CD8-positive, alpha-beta memory T cell (primary cell): Measurements from ENCODE around the gene TMEM89. TPM values are rescaled to one million over a fixed set of nuclear protein-coding genes. Genes with fewer than 3 reads are reported as not detected.

ENCODE experiments used
- CTCF ChIA-PET: fragments of 350-600 bp; sonication (Branson Sonifier 250); formaldehyde crosslinking; loops from one replicate; lab custom pipeline; 2021; ENCODE audit warnings: antibody characterized with exemption; lab: Charles Lee
- POLR2A ChIA-PET: fragments of 350-600 bp; sonication (Branson Sonifier 250); formaldehyde crosslinking; loops from one replicate; lab custom pipeline; 2021; ENCODE audit warnings: antibody characterized with exemption; lab: Charles Lee
- DNase-seq, 5 donors: peaks; one replicate each; pipeline versions ENCODE4 v3.0.0 to v3.0.0-alpha.2; 2020 to 2022; ENCODE audit warnings: mixed read lengths in 1 of 5
- H3K27ac ChIP-seq: one replicate; pipeline ENCODE4 v1.7.0; 2013; ENCODE audit warnings: low read depth, mild to moderate bottlenecking, low read length, moderate library complexity
- H3K27me3 ChIP-seq: 2 replicates; pipeline ENCODE4 v1.7.0; 2013; ENCODE audit warnings: low read length, mild to moderate bottlenecking; ENCODE audit not compliant: insufficient read depth, poor library complexity, severe bottlenecking
- H3K36me3 ChIP-seq: 2 replicates; pipeline ENCODE4 v1.7.0; 2013; ENCODE audit warnings: mild to moderate bottlenecking, low read length, moderate library complexity; ENCODE audit not compliant: insufficient read depth
- H3K4me1 ChIP-seq: 2 replicates; pipeline ENCODE4 v1.7.0; 2013; ENCODE audit warnings: mild to moderate bottlenecking, low read length, moderate library complexity; ENCODE audit not compliant: insufficient read depth
- H3K4me3 ChIP-seq: 2 replicates; pipeline ENCODE4 v1.7.0; 2013; ENCODE audit warnings: mild to moderate bottlenecking, low read length
- H3K9me3 ChIP-seq: 2 replicates; pipeline ENCODE4 v1.7.0; 2013; ENCODE audit warnings: mild to moderate bottlenecking, low read length
- H3K27ac Mint-ChIP-seq, 8 donors: one replicate each; pipeline ENCODE4 v1.8.0; 2020 to 2021; ENCODE audit warnings: mixed read lengths in 8 of 8, mild to moderate bottlenecking in 6 of 8, inconsistent platforms in 3 of 8, moderate library complexity in 3 of 8
- H3K27me3 Mint-ChIP-seq, 2 donors: one replicate each; pipeline ENCODE4 v1.8.0; 2020 to 2021; ENCODE audit warnings: mixed read lengths in 2 of 2, mild to moderate bottlenecking in 1 of 2, moderate library complexity in 1 of 2
- H3K36me3 Mint-ChIP-seq, 3 donors: one replicate each; pipeline ENCODE4 v1.8.0; 2020 to 2021; ENCODE audit warnings: mixed read lengths in 3 of 3, inconsistent platforms in 1 of 3, mild to moderate bottlenecking in 1 of 3
- H3K4me1 Mint-ChIP-seq, 3 donors: one replicate each; pipeline ENCODE4 v1.8.0; 2020 to 2021; ENCODE audit warnings: mixed read lengths in 3 of 3, inconsistent platforms in 1 of 3, mild to moderate bottlenecking in 1 of 3
- H3K4me3 Mint-ChIP-seq, 7 donors: one replicate each; pipeline ENCODE4 v1.8.0; 2020 to 2021; ENCODE audit warnings: mixed read lengths in 7 of 7, mild to moderate bottlenecking in 6 of 7, moderate library complexity in 4 of 7, inconsistent platforms in 2 of 7
- H3K9me3 Mint-ChIP-seq, 5 donors: one replicate each; pipeline ENCODE4 v1.8.0; 2020 to 2022; ENCODE audit warnings: mixed read lengths in 5 of 5, mild to moderate bottlenecking in 3 of 5, moderate library complexity in 2 of 5, inconsistent platforms in 1 of 5
- polyA plus RNA-seq: library from polyadenylated mRNA; unstranded; fragments of 300-500 nt; fragmentation: Illumina TruSeq; gene quantifications from one replicate; pipeline ENCODE4 v1.2.3, GENCODE V29; 2021
- total RNA-seq, 2 experiments: library from RNA; stranded (reverse); gene quantifications; one replicate each; pipeline ENCODE4 v1.2.3, GENCODE V29; 2021

Gene TMEM89
- total and polyA plus RNA-seq, 3 experiments from 2014 or later, result not detected

- Mint-ChIP-seq H3K27me3 (peaks cover 8 to 22% of the 10 kb centered on the region in 2 donors), H3K27ac (peak overlapping the region in 2 of 8 donors; percentile 54 to 70), H3K4me3 (peak overlapping the region; percentile 32 to 68 (median 52)), H3K36me3 (peaks cover 0 to 1% (median 0%) of the 10 kb centered on the region in 3 donors), H3K9me3 (peaks cover 0 to 1% (median 0%) of the 10 kb centered on the region in 5 donors), H3K4me1 (peaks cover 16 to 44% (median 20%) of the 10 kb centered on the region in 3 donors)
- ChIA-PET CTCF (no interaction called here), POLR2A (interaction anchor here (0.6 to 0.9 kb wide), 4 partner anchors 27 to 151 kb away, joined by 3 read pairs; partner anchors contain the start of gene IP6K2)
- DNase-seq, result peak; percentile 69 to 84 (median 70)
- H3K36me3 ChIP-seq, result no peaks in the 10 kb centered on the region
- no peak overlapping the region for H3K4me3 ChIP-seq
- peaks cover 30% of the 10 kb centered on the region for H3K4me1 ChIP-seq
- no peaks in the 10 kb centered on the region for H3K9me3 ChIP-seq
- no peak overlapping the region for H3K27ac ChIP-seq
- peaks cover 14% of the 10 kb centered on the region for H3K27me3 ChIP-seq
Observed at GRCh38 chr3:48661501-48662144, 40.1 kb upstream of the TMEM89 start.

- no peaks in the 10 kb centered on the region for H3K36me3 ChIP-seq
- Mint-ChIP-seq H3K9me3 (peaks cover 0 to 1% (median 0%) of the 10 kb centered on the region in 5 donors), H3K36me3 (peaks cover 0 to 1% (median 0%) of the 10 kb centered on the region in 3 donors), H3K27ac (peak overlapping the region in 1 of 8 donors; percentile 70), H3K4me3 (peak overlapping the region in 2 of 7 donors; percentile 23 to 82), H3K4me1 (peaks cover 16 to 48% (median 20%) of the 10 kb centered on the region in 3 donors), H3K27me3 (peaks cover 8 to 22% of the 10 kb centered on the region in 2 donors)
- ChIA-PET CTCF (no interaction called here), POLR2A (no interaction called here)
- no peaks in the 10 kb centered on the region for H3K9me3 ChIP-seq
- H3K4me1 ChIP-seq, result peaks cover 32% of the 10 kb centered on the region
- no peak overlapping the region for H3K4me3 ChIP-seq
- H3K27me3 ChIP-seq, result peaks cover 14% of the 10 kb centered on the region
- DNase-seq, result no peak
- H3K27ac ChIP-seq, result no peak overlapping the region
Observed at GRCh38 chr3:48660800-48661400, 39.3 kb upstream of the TMEM89 start.

- H3K9me3 ChIP-seq, result no peaks in the 10 kb centered on the region
- peak overlapping the region; percentile 53 for H3K4me3 ChIP-seq
- peaks cover 4 to 36% (median 7%) of the 10 kb centered on the region in 3 donors for H3K4me1 Mint-ChIP-seq
- no peaks in the 10 kb centered on the region for H3K36me3 ChIP-seq
- DNase-seq, result peak in 4 of 5 donors; percentile 20 to 64 (median 32)
- H3K4me3 Mint-ChIP-seq, result peak overlapping the region; percentile 67 to 91 (median 75)
- peaks cover 3 to 9% of the 10 kb centered on the region in 2 donors for H3K27me3 Mint-ChIP-seq
- peaks cover 0 to 7% (median 1%) of the 10 kb centered on the region in 3 donors for H3K36me3 Mint-ChIP-seq
- peak overlapping the region; percentile 57 for H3K27ac ChIP-seq
- peaks cover 0 to 1% (median 0%) of the 10 kb centered on the region in 5 donors for H3K9me3 Mint-ChIP-seq
- CTCF ChIA-PET, result interaction anchor here (1.0 to 3.3 kb wide), 5 partner anchors 17 to 256 kb away, joined by 3 to 15 read pairs (median 4); partner anchors contain the start of gene SLC26A6
- peak overlapping the region in 7 of 8 donors; percentile 45 to 82 (median 75) for H3K27ac Mint-ChIP-seq
- peaks cover 1% of the 10 kb centered on the region for H3K27me3 ChIP-seq
- H3K4me1 ChIP-seq, result peaks cover 19% of the 10 kb centered on the region
- POLR2A ChIA-PET, result interaction anchor here (1.0 kb wide), 1 partner anchor 21 kb away, joined by 4 read pairs; the partner anchor contains the start of gene SLC26A6
Observed at GRCh38 chr3:48656841-48657281, 35.3 kb upstream of the TMEM89 start.

- CTCF ChIA-PET, result interaction anchor here (1.0 to 3.3 kb wide), 3 partner anchors 17 to 112 kb away, joined by 3 to 15 read pairs (median 4); partner anchors contain the start of gene SLC26A6
- peaks cover 4 to 30% (median 5%) of the 10 kb centered on the region in 3 donors for H3K4me1 Mint-ChIP-seq
- peaks cover 0 to 1% (median 0%) of the 10 kb centered on the region in 5 donors for H3K9me3 Mint-ChIP-seq
- H3K27me3 Mint-ChIP-seq, result peaks cover 3 to 9% of the 10 kb centered on the region in 2 donors
- peak overlapping the region; percentile 78 to 95 (median 88) for H3K27ac Mint-ChIP-seq
- H3K4me1 ChIP-seq, result peaks cover 13% of the 10 kb centered on the region
- H3K27ac ChIP-seq, result peak overlapping the region; percentile 57
- H3K4me3 ChIP-seq, result peak overlapping the region; percentile 53
- DNase-seq, result peak; percentile 77 to 89 (median 87)
- no peaks in the 10 kb centered on the region for H3K36me3 ChIP-seq
- H3K36me3 Mint-ChIP-seq, result peaks cover 0 to 7% (median 1%) of the 10 kb centered on the region in 3 donors
- no peaks in the 10 kb centered on the region for H3K27me3 ChIP-seq
- POLR2A ChIA-PET, result interaction anchor here (1.0 kb wide), 1 partner anchor 21 kb away, joined by 4 read pairs; the partner anchor contains the start of gene SLC26A6
- H3K4me3 Mint-ChIP-seq, result peak overlapping the region; percentile 80 to 91 (median 84)
- no peaks in the 10 kb centered on the region for H3K9me3 ChIP-seq
Observed at GRCh38 chr3:48656061-48656840, 34.7 kb upstream of the TMEM89 start.

- H3K36me3 Mint-ChIP-seq, result peaks cover 0 to 11% (median 1%) of the 10 kb centered on the region in 3 donors
- Histone ChIP-seq H3K27me3 (no peaks in the 10 kb centered on the region), H3K9me3 (no peaks in the 10 kb centered on the region), H3K36me3 (no peaks in the 10 kb centered on the region), H3K27ac (no peak overlapping the region), H3K4me3 (no peak overlapping the region), H3K4me1 (peaks cover 12% of the 10 kb centered on the region)
- POLR2A ChIA-PET, result interaction anchor here (0.6 kb wide), 1 partner anchor 33 kb away, joined by 3 read pairs; no protein-coding TSS in a partner anchor
- peaks cover 4 to 30% (median 5%) of the 10 kb centered on the region in 3 donors for H3K4me1 Mint-ChIP-seq
- H3K27ac Mint-ChIP-seq, result peak overlapping the region; percentile 78 to 95 (median 88)
- H3K27me3 Mint-ChIP-seq, result peaks cover 3 to 8% of the 10 kb centered on the region in 2 donors
- peaks cover 0 to 1% (median 0%) of the 10 kb centered on the region in 5 donors for H3K9me3 Mint-ChIP-seq
- DNase-seq, result peak; percentile 42 to 79 (median 49)
- CTCF ChIA-PET, result no interaction called here
- H3K4me3 Mint-ChIP-seq, result peak overlapping the region; percentile 80 to 91 (median 84)
Observed at GRCh38 chr3:48655606-48656005, 34.0 kb upstream of the TMEM89 start.

GRCh38 chr3:48655063-48655462 is 33.5 kb upstream of the TMEM89 start:
- Mint-ChIP-seq H3K27me3 (peaks cover 3% of the 10 kb centered on the region in 2 donors), H3K9me3 (peaks cover 0 to 1% (median 0%) of the 10 kb centered on the region in 5 donors), H3K27ac (peak overlapping the region in 7 of 8 donors; percentile 56 to 92 (median 79)), H3K4me1 (peaks cover 4 to 30% (median 5%) of the 10 kb centered on the region in 3 donors), H3K4me3 (peak overlapping the region; percentile 80 to 91 (median 84)), H3K36me3 (peaks cover 0 to 11% (median 1%) of the 10 kb centered on the region in 3 donors)
- Histone ChIP-seq H3K27ac (no peak overlapping the region), H3K27me3 (no peaks in the 10 kb centered on the region), H3K36me3 (no peaks in the 10 kb centered on the region), H3K4me1 (peaks cover 12% of the 10 kb centered on the region), H3K4me3 (no peak overlapping the region), H3K9me3 (no peaks in the 10 kb centered on the region)
- CTCF ChIA-PET, result interaction anchor here (0.7 to 0.9 kb wide), 2 partner anchors 20 to 31 kb away, joined by 3 to 4 read pairs; partner anchors contain the start of gene SLC26A6
- DNase-seq, result no peak
- POLR2A ChIA-PET, result interaction anchor here (0.6 kb wide), 1 partner anchor 32 kb away, joined by 3 read pairs; no protein-coding TSS in a partner anchor
